ENCODE results near the gene OSCAR. TPM values are rescaled to one million over a fixed set of nuclear protein-coding genes. Genes with fewer than 3 reads are reported as not detected.

OSCAR gene
- total and polyA plus RNA-seq, 12 donors, result 0.22 to 5.3 (median 0.40) TPM; not detected in 1

DNA sequence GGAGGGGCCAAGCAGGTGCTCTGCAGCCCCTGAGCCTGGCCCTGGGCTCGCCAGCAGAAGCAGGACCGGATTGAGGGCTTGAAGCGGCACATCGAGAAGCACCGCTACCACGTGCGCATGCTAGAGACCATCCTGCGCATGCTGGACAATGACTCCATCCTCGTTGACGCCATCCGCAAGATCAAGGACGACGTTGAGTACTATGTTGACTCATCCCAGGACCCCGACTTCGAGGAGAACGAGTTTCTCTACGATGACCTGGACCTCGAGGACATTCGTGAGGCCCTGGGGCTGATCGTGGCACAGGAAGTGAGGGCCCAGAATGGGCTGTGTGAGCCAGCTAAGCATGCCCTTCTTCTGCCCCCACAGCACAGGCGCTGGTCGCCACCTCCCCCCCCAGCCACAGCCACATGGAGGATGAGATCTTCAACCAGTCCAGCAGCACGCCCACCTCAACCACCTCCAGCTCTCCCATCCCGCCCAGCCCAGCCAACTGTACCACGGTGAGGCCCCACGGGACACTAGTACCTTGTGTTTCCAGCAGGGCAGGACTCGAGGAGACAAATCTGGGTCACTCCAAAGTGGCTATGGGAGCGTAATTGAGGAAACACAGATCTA, 45.0 kb upstream of the OSCAR start:
- no peak for DNase-seq
- ATAC-seq, result no peak
- WGBS, 2 donors, result 87 to 91% methylated on average over 28 of the region's 28 CpGs
- intact Hi-C loops (cut with DNase I), result no loop called here
- TF ChIP-seq, protein P1, sequence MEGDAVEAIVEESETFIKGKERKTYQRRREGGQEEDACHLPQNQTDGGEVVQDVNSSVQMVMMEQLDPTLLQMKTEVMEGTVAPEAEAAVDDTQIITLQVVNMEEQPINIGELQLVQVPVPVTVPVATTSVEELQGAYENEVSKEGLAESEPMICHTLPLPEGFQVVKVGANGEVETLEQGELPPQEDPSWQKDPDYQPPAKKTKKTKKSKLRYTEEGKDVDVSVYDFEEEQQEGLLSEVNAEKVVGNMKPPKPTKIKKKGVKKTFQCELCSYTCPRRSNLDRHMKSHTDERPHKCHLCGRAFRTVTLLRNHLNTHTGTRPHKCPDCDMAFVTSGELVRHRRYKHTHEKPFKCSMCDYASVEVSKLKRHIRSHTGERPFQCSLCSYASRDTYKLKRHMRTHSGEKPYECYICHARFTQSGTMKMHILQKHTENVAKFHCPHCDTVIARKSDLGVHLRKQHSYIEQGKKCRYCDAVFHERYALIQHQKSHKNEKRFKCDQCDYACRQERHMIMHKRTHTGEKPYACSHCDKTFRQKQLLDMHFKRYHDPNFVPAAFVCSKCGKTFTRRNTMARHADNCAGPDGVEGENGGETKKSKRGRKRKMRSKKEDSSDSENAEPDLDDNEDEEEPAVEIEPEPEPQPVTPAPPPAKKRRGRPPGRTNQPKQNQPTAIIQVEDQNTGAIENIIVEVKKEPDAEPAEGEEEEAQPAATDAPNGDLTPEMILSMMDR (IDR thresholded peaks at IDR 0.05), result no peak
- H3K4me1 ChIP-seq, result peaks cover 0 to 32% (median 13%) of the 10 kb centered on the region in 9 donors
- H3K27ac ChIP-seq, result no peak overlapping the region
- no peak overlapping the region for H3K4me3 ChIP-seq
- H3K36me3 ChIP-seq, result peaks cover 9 to 98% (median 76%) of the 10 kb centered on the region in 9 donors
- no peaks in the 10 kb centered on the region for H3K27me3 ChIP-seq
- no peaks in the 10 kb centered on the region for H3K9me3 ChIP-seq

DNA sequence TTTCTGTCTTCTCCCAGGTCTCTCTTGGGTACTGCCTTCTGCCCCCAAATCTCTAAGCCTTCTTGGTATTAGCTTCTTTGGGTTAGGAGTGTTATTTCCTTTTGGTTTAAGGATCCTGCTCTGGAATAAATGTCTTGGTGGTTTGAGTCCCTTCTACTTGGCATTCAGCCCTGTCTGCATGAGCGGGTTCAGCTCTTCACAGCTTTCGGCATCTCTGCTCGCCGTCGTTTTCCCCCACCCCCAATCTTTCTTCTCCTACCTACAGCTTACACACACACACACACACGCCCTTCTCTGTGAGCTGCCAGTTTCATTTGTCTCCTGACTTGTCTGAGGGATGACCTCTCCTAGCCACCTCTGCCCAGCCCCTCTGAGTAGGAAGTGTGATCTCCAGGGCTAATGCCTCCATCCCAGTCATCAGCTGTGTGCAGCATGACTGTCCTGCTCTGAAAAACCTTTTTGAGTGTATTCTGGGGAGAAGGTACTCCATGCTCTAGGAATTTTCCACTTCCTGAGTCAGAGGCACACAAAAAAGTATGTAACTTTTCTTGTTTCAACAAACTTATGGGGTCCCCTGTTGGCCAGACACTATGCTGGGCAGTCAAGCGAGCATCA, 41.7 kb upstream of the OSCAR start:
- peaks cover 12 to 47% (median 34%) of the 10 kb centered on the region in 9 donors for H3K4me1 ChIP-seq
- WGBS, 2 donors, result 81 to 84% methylated on average over 7 of the region's 7 CpGs
- TF ChIP-seq, protein P1 (IDR thresholded peaks at IDR 0.05), result no peak
- no peaks in the 10 kb centered on the region for H3K9me3 ChIP-seq
- no peak overlapping the region for H3K27ac ChIP-seq
- H3K36me3 ChIP-seq, result peaks cover 9 to 72% (median 49%) of the 10 kb centered on the region in 9 donors
- no peak overlapping the region for H3K4me3 ChIP-seq
- no peak for DNase-seq
- ATAC-seq, result no peak
- H3K27me3 ChIP-seq, result no peaks in the 10 kb centered on the region
- intact Hi-C loops (cut with DNase I), result no loop called here

DNA sequence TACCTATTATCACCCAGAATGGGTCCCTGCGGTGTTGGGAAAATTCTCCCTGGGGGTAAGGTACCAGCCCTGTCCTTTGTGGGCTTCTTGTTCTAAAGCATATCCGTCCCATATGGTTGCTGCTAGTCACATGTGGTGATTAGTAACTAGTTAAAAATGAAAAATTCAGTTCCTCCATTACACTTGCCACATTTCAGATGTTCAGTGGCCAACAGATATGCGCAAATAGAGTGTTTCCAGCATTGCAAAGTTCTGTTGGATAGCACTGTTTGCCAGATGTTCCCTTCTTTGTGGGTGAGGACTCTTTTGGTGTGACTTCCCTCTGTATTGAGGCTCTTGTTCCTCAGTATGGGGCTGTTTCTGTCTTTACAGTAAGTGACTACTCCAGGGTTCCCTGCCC, 40.8 kb upstream of the OSCAR start:
- no peak for ATAC-seq
- intact Hi-C loops (cut with DNase I), result no loop called here
- H3K27me3 ChIP-seq, result no peaks in the 10 kb centered on the region
- no peak overlapping the region for H3K27ac ChIP-seq
- TF ChIP-seq, protein P1 (IDR thresholded peaks at IDR 0.05), result no peak
- DNase-seq, result no peak
- H3K36me3 ChIP-seq, result peaks cover 9 to 63% (median 40%) of the 10 kb centered on the region in 9 donors
- peaks cover 13 to 44% (median 34%) of the 10 kb centered on the region in 9 donors for H3K4me1 ChIP-seq
- H3K9me3 ChIP-seq, result no peaks in the 10 kb centered on the region
- WGBS, 2 donors, result 91 to 93% methylated on average over 3 of the region's 3 CpGs
- H3K4me3 ChIP-seq, result no peak overlapping the region

DNA sequence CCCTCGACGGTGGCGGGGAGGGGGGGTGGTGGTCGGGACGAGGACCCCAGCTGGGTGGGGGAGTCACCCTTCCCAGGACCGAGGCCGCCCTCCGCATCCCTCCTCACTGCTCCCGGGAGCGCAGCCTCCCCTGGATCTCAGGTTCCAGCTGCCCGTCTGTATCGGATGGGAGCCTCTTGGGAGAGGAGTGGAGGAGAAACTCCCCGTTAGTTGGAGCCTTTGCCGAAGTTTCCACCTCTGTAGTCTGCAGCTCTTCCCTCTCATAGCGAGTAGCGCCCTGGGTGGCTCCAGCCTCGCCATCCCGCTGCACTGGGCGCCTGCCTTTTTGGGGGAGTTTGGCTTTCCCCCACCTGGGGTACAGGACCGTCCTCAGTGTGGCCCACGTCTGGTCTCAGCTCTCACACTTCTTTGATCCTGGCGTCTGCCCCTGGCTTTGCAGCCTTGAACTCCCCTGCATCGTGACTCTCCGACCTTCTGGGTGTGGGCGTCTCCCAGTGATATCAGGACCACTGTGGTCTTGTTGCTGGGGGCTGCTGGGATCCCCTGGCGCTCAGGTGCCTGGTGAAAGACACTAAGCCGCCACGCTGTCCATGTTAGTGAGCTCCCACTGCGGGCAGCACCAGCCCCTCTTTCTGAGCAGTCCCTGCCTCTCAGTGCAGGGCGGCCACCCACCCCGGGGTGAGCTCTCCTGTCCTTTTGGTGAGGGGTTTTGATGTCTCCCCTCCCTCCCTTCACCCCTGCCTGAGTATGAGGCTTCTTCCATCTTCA, 38.1 kb upstream of the OSCAR start:
- no peak for ATAC-seq
- WGBS, 2 donors, result 25 to 26% methylated on average over 28 to 31 of the region's 31 CpGs

More for the DNA sequence above, 38.1 kb upstream of the OSCAR start:
- Histone ChIP-seq H3K27ac (peak overlapping the region in 8 of 10 donors; percentile 95 to 99 (median 98)), H3K36me3 (peaks cover 0 to 36% (median 13%) of the 10 kb centered on the region in 9 donors), H3K4me3 (peak overlapping the region; percentile 86 to 100 (median 99)), H3K9me3 (no peaks in the 10 kb centered on the region), H3K4me1 (peaks cover 16 to 51% (median 39%) of the 10 kb centered on the region in 9 donors), H3K27me3 (peaks cover 0 to 6% (median 0%) of the 10 kb centered on the region in 7 donors)
- TF ChIP-seq, protein P1 (IDR thresholded peaks at IDR 0.05), result no peak
- no peak for DNase-seq
- intact Hi-C loops (cut with DNase I), result no loop called here

All from heart right ventricle (tissue), 16 donors.